ENCODE measurements around the gene NRCAM.

The NRCAM gene

DNA sequence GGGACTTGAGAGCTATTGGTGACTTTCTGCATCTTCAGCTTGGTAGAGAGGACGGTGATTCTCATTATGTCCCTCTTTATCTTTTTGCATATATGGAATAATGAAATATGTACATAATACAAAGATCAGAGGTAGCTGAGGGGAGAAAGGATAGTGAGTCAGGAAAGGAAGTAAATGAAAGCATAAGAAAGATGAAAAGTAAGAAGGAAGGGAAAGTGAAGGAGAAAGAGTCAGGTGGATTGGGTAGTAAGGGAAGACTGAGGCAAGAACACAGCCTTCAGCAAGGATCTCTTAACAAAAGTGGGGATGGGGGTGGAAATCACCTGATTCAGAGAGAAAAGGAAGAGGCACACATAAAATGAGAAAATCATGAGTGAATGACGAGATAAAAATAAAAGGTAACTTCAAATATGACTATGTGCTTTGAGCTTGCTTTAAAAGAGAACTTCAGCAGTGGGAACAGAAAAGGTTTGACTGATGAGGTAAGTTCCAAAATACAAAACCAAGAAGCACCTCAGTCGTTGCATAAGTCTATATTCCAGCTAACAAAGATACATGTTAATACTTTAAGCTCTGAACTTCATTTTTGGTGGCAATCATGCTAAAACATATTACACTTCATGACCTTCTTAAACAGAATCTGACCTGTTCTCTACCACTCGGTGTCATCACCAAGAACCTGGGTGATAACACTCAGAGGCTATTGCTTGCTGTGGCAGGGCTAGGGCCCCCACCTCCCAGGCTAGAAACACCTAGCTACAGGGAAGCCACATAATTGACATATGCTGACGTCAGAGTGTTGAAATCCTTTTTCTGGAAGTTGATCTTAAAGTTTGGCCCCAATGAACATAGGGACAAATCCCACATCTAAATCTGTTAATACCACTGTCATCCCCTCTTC, 32.9 kb downstream of the NRCAM start:
- FAIRE-seq: no peak

GRCh38 chr7:108421720-108422331, 34.4 kb downstream of the NRCAM start:
- no peak for FAIRE-seq

DNA sequence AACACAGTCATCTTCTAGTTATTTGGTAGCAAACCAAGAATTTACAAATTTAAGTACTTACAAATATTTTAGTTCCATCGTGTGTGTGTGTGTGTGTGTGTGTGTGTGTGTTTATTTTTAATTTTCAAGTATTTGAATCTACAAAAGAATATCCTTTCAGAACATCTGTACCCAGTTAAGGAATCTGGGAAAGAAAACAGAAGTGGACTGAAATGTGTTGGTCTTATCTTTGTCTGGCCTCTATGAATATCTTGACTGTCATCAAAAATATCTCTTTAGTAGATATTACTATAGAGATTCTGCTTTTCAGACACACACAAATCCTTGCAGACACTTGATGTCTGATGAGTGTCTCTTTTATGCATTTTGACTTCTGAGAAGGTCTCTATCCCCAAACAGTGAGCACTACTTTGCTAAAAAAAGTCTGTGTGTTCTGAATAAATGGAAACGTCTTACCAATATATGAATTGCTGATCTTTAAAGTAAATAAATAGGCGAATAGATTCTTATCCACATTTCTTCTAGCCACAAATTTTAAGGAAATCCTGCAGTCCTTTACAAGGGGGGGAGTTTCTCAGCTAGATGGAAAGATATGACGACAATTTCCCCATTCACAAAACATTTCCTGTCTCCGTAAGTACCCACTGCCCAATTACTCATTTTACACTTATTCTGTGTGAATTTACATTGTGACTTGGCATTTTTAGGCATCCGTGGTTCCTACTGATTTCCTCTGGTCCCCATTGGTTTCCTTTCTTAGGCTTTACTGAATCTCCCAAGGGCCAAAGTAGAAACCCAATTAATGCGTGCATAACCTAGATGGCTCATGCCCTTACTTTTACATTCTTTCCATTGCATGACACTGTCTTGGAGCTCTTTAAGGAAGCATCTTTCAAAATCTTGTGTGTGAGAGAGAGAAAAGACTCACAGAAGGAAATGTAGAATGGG, 36.0 kb downstream of the NRCAM start:
- FAIRE-seq: no peak

DNA sequence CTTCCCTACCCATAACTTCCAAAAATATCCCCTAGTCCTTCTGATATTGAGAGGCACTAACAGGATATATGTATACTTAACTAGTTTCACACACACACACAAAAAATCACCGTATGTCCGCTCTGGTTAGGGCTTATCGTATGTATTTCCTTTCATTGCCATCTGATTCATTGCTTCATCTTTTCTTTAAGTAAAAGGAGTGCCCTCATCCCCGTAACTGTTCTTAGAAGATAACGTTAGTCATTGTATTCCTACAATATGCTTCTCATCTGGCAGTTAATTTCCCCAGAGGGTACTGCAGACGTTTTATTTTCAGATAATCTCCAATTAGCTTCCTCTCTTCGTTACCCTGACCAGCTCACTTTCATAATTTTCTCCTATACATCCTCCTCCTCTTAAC, 37.3 kb downstream of the NRCAM start:
- FAIRE-seq: no peak

DNA sequence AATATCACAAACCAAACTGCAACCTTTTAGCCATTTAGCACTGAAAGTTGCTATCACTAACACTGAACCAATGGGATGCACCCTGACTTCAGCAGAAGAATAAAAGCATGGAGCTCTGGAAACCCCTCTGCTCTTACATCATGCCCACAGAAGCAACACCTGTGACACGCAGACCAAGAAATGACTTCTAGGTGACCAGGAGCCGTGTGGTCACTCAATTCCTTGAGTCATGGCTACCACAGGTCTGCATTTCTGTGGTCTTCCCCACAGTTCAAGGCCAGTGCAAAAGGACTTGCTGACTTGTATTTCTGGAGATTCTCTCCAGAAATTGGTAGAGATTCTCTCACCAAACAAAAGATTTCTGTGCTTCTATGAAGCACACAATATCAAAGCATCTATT, 38.3 kb downstream of the NRCAM start:
- no peak for FAIRE-seq

DNA sequence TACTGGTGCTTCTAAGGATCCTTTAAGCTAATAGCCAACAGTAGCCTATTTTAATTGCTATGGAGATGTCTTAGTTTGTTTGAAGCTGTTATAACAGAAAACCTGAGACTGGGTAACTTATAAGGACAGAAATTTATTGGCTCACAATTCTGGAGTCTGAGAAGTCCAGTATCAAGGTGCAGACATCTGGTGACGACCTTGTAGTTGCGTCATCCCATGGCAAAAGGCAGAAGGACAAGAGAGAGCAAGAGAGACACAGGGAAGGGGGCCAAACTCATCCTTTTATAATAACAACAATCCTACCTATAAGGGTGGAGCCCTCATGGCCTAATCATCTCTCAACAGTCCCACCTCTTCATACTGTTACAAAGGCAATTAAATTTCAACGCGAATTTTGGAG, 39.1 kb downstream of the NRCAM start:
- no peak for FAIRE-seq

- no peak for FAIRE-seq
Observed at GRCh38 chr7:108415821-108416536, 40.3 kb downstream of the NRCAM start.

GRCh38 chr7:108415084-108415483, 41.2 kb downstream of the NRCAM start:
- no peak for FAIRE-seq

GRCh38 chr7:108413782-108414492, 42.3 kb downstream of the NRCAM start:
- FAIRE-seq: no peak

DNA sequence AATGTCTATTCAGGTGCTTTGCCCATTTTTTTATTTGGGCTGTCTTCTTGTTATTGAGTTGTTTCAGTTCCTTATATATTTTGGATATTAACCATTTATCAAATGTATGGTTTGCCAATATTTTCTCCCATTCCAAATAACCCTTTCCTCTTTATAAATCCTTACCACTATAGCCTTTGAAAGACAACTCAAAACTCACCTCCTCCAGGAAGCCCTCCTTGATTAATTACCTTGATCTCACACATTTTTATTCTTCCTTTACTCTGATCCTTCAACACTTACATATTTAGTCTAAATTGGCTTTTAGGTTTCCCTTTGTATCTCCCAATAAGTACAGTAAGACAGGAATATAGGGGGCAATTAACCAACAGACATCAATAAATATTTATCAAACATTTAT, 42.9 kb downstream of the NRCAM start:
- no peak for FAIRE-seq

DNA sequence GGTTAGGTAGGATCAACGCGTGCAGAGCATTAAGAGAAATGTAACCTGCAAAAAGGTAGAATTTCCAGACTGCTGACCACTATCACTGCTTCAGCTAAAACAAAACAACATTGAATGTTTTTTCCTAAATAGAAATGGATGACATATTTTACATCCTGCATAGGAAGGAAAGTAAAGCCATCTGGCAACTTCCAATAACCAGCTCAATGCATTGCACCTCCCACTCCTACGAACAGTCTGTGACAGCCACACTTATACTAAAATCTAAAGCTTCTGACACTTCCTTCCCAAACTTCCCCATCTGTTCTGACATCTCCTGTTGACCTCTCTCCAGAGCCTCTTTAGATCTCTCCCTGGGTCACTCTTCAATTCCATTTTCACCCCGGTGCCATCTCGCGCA, 47.1 kb downstream of the NRCAM start:
- FAIRE-seq: no peak

- no peak for FAIRE-seq
Observed at GRCh38 chr7:108408296-108408991, 47.8 kb downstream of the NRCAM start.

GRCh38 chr7:108407676-108408075, 48.6 kb downstream of the NRCAM start:
- FAIRE-seq: no peak

DNA sequence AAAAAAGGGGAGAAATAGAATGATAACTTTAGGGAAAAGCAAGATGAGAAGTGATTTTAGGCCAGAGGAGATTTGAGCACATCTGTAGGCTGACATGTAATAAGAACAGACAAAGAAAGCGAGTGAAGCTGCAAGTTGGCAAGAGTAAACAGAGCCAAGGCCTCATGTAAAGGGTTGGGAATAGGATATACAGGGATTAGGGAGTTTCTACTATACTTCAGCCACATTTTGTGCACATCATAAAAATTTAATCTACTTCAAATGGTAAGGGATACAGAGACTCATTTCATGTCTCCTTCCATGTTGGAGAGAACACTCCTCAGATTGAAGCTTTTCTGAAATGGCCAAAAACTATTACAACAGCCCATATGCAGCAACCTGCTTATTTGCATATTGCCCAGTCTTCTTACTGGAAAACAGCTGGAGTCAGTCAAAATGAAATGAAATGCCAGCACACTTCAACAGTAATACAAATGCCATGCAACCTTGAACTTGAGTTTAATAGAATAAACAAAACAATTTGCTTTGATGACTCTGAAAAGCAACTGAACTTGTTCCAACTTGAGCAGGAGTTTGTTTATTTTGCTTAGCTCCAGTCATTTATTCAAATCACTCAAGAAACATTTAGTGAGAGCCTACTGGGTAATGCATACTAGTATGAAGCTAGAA, 49.9 kb downstream of the NRCAM start:
- FAIRE-seq: no peak

GRCh38 chr7:108404509-108405420, 51.5 kb downstream of the NRCAM start:
- FAIRE-seq: no peak

DNA sequence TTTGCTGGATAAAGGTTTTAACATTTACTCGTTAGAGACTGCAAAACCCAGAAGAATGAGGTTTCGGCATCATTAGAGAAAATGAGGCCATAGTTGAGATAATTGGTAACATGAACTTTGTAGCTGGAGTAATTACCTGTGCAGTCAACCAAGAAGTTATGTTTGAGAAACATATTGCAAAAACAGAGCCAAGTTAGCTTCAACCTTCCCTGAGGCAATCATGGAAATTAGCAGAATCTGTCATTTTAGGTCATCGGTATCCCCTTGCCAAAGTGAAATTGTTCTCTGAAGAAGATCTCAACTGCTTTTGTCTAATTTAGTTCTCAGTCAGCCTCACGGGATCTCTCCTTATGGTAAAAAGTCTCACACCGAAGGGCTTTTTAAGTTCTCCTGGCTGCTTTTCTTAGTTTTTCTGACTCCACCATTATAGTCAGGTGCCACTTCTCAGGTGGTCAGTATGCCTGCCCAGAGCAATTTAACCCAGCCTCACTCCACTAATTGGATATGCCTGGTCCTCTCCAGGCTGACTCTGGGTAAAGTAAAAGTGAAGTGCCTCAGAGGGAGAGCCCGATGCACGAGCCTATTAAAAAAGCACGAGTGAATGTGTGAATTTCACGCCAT, 52.5 kb downstream of the NRCAM start:
- no peak for FAIRE-seq

DNA sequence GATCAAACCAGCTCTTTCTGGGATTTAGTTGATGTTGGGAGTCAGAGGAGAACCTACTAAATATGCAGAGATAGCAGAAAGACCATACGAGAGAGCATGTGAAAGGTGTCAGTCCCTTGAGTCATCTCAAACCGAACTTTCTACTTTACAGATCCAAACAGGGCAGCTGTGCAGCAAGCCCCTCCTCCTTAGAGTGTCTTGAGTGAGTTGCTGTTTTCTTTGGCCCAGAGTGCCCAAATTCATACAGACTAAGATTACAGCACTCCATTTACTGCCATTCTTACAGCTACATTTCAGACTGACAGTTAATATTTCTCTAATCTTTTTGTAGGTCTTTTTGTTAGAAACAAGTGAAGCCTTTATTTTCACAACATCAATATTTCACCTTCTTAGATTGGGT, 53.4 kb downstream of the NRCAM start:
- no peak for FAIRE-seq

DNA sequence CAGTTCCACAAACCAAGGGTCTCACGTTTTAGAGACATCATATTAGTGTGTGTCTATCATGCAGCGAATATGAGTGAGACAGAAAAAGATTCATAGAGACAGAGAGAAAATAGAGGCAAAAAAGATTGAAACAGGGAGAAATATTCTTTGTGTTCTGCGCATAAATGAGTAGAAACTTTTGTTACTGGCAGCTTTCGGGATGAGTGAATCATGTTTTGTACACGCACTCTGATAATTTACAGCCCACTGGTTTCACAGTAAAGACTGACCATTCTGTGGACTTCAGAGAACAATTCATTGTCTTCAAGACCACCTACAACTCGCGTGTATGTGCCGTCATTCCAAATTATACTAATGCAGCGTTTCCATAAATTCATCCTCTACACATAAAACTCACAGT, 60.2 kb downstream of the NRCAM start:
- FAIRE-seq: no peak

DNA sequence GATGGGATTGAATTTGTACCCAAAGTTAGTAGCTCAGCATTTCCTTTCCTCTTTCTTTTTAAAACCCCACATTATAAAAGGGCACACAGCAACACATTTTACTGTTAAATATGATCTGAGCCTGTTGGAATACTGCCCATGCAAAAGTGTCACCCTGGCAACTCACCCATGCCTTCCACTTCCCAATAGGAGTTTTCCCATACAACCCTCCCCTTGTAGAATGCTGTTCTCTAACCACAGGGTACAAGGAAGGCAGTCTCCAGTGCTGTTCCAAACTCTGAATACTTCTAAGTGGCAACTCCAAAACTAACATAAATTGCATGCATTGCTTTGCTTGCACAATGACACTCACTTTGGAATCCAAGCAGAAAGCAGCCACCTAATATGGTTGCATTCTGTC, 60.8 kb downstream of the NRCAM start:
- FAIRE-seq: no peak

All from A204.1 (cell line).